Activated CD8-positive, alpha-beta memory T cell treated with anti-CD3 and anti-CD28 coated beads, Interleukin-2, amount 50 U/mL, for 4 hours (primary cell): Measurements from ENCODE around the gene CEP43.

Source experiments
- DNase-seq: peaks from one replicate; pipeline ENCODE4 v3.0.0-alpha.2; 2020

The CEP43 gene

GRCh38 chr6:166999145-166999883, at the start of gene CEP43:
TSS of gene CEP43 (plus strand) at chr6:166999397. CDS start at chr6:166999413, 16 bp downstream.
- DNase-seq, result peak; percentile 90

DNA sequence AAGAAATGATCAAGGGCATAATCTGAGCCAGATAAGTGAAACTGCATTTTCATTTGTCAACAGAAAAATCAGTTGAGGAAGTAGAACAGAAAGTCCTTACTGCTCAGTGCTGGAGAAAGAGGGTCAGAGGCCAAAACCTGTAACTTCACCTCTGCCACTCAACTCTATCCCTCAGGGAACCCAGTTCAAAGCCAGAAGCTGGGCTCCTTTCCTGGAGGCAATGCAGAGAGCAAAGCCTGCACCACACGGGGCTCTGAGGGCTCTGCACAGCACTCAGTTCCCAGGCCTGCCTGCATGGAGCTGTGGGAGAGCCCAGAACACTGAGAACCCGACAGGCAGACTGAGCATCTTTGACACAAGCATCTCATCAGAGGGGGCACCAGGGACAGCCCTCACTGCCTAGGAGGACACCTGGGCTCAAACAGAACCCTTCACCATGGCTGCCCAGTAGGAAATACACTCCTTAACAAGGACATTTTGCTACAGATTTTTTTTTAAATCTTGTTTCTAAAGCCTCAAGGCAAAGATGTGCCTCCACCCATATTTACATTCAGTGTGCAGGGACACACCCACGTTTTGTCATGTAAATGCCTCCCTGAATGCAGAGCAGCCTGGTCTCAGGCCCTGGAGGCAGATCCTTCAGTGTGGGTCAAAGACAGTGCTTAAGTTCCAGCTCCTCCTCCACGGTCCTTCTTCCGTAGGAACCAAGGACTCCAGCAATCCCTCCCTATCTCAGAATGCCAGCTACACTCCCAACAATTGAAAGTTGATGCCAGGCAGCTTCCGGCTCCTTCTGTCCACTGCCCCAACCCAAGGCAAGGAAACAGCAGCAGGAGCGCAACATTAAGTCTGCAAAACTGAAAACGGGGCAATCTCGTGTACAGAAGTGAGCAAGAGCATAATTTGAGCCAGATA, 49.4 kb upstream of the CEP43 start:
- DNase-seq, result no peak

DNA sequence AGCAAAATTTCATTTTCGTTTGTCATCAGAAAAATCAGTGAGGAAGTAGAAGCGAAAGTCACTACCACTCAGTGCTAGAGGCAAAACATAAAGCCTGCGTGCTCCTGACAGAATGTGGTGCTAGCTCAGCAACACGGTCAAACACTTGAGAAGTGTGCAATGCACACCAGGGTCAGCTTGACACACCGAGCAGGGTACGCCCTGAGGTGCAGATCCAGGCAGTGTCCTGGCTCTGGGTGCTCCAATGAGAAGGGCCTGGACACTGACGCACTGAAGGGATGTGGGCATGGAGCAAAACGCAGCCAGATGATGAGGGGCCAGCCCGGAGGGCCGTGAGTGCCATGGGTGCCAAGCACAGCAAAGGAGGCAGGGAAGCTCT, 48.8 kb upstream of the CEP43 start:
- DNase-seq, result no peak

DNA sequence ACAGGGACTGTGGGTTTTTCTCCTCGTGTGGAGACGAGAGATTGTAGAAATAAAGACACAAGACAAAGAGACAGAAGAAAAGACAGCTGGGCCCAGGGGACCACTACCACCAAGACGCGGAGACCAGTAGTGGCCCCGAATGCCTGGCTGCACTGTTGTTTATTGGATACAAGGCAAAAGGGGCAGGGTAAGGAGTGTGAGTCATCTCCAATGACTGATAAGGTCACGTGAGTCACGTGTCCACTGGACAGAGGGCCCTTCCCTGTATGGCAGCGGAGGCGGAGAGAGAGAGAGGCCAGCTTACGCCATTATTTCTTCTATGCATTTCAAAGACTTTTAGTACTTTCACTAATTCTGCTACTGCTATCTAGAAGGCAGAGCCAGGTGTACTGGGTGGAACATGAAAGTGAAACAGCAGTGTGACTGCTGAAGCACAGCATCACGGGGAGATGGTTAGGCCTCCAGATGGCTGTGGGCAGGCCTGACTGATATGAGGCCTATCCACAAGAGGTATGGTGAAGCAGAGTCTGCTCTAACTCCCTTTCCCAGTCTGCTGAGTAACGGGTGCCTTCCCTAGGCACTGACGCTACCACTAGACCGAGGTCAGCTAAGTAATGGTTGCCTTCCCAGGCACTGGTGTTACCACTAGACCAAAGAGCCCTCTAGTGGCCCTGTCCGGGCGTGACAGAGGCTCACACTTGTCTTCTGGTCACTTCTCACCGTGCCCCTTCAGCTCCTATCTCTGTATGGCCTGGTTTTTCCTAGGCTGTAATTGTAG, 48.1 kb upstream of the CEP43 start:
- DNase-seq, result peak; percentile 58

GRCh38 chr6:166951670-166952060, 47.5 kb upstream of the CEP43 start:
- DNase-seq, result no peak

DNA sequence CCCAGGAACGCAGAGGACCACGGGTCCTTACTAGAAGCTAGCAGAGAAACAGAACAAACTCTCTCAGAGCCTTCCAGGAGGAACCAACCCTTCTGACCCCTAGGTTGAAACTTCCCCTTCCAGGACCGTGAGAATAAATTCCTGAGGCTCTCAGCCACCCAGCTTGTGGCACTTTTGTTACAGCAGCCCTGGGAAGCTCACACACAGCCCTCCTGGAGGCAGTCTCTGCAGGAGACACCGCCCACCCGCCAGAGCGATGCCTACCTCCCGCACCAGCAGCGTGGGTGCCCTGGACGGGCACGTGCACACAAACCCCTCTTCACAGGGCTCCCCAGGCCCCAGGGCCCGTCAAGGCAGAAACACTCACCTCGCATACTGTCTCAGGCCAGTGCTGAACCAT, 47.1 kb upstream of the CEP43 start:
- no peak for DNase-seq

GRCh38 chr6:166952567-166953486, 46.4 kb upstream of the CEP43 start:
- DNase-seq, result no peak

DNA sequence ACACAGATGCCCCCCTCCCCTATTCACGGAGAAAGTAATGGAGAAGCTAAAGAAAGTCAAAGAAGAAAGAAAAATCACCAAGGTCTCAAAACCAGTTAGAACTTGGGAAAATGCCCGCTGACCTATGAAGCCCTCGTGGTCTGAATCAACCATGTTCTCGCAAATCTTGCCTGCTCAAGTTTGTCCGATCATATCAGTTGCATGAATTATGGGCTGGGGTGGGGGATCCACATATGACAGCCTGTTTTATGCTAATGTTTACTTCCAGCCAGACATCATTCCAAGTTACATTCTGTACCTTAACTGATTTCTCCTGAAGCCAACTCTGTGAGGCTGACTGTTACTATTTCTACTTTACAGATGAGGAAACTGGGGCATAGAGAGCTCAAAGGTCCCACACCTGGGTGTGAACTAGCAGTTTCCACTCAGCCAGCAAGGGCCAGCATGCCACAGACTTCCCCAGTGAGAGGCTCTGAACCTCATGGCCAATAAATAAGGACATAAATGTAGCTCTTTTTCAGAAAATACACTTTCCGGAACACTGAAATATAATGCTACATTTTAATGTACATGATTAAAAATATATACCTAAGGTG, 45.0 kb upstream of the CEP43 start:
- no peak for DNase-seq

DNA sequence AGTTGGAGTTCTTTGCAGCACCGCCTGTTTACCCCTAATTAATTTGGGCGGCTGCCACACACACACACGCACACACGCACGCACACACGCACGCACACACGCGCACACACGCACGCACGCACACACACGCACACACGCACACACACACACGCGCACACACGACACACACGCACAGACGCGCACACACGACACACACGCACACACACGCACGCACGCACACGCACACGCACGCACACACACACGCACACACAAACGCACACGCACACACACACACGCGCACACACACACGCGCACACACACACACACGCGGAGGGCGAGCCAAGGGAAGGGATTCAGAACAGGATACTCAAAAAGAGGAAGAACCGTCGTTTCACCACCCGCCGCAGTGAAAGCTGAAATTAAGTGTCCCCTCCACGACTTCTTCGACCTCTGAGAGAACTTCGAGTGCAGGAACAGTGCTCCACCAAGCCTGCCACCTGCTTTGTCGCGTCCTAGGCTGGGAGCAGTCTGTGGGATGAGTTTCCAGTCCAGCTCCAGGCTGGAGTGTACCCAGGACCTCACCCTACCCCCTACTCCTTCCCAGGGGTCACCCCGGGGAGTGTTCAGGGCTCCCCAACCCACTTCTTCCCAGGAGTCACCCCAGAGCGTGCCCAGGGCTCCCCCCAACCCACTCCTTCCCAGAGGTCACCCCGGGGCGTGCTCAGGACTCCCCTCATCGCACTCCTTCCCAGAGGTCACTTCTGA, 43.9 kb upstream of the CEP43 start:
- DNase-seq, result peak; percentile 24

DNA sequence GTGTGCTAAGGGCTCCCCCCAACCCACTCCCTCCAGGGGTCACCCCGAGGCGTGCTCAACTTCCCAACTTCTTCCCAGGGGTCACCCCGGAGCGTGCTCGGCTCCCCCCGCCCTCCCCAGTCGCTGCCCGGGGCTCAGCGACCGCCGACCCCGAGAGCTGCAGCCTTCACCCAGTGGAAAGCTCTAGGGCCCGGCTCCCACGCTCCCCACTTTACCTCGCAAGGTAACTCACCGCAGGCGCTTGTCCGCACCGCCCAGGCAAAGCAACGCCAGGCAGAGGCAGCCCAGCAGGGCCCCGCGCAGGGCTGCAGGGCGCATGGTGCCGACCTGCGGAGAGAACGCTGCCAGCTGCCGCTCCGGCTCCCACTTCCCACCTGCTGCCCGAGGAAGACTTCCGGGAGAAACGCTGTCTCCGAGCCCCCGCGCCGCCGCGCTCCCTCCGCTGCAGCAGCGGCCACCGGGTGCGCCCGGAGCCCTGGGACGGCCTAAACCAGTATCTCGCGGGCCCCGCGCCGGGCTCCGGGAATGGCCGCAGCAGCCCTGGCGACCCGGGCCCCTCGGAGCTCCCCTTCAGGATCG, 43.2 kb upstream of the CEP43 start:
- peak; percentile 43 for DNase-seq

- peak; percentile 100 for DNase-seq
Measured at GRCh38 chr6:166956444-166957086, 42.6 kb upstream of the CEP43 start, which contains the start of gene RNASET2. TSS of gene RNASET2 (minus strand) at chr6:166956550. CDS start at chr6:166956182, 368 bp downstream.

DNA sequence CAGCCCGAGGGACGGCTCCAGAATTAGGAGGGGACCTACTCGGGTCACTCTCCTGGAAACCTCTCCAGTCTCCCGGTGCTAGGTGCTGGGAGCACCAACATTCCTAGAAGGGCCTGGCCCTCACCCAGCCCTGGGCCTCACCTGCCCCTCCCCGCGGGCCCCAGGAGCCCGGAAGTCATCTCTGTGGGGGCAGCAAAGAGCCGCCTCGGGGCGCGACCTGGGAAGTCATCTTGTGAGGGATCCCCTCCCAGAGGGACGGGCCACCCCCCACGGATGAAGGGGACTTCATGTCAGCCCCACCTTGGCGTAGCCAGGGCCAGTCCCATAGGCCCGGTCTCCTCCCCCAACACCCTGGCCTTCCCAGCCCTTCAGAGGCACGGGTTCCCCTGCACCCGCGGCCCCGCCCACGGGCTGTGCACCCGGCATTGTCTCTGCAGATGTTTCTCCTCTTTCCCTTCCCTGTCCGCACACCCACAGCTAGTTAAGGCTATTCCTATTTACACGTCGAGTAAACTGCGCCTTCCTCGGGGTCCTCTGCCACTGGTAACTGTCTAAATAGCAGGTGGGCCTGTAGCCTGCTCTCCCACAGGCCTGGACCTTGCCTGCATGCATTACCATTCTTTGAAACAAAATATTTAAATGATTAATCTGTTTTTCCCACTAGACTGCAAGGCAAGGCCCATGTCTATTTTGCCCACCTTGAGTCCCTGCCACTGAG, 42.0 kb upstream of the CEP43 start:
- peak; percentile 50 for DNase-seq

DNA sequence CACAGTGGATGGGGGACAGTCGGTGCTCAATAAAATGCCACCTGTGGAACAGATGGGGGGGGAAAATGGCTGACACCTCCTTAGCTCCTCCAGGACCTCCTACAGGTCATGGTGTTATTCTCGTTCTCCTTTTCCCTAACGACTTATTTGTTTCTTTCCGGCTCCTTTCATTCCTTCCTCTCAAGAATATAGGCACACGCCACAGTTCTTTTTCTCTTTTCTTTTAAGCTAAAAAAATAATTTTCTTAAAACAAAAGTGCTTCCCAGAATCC, 41.5 kb upstream of the CEP43 start:
- no peak for DNase-seq

DNA sequence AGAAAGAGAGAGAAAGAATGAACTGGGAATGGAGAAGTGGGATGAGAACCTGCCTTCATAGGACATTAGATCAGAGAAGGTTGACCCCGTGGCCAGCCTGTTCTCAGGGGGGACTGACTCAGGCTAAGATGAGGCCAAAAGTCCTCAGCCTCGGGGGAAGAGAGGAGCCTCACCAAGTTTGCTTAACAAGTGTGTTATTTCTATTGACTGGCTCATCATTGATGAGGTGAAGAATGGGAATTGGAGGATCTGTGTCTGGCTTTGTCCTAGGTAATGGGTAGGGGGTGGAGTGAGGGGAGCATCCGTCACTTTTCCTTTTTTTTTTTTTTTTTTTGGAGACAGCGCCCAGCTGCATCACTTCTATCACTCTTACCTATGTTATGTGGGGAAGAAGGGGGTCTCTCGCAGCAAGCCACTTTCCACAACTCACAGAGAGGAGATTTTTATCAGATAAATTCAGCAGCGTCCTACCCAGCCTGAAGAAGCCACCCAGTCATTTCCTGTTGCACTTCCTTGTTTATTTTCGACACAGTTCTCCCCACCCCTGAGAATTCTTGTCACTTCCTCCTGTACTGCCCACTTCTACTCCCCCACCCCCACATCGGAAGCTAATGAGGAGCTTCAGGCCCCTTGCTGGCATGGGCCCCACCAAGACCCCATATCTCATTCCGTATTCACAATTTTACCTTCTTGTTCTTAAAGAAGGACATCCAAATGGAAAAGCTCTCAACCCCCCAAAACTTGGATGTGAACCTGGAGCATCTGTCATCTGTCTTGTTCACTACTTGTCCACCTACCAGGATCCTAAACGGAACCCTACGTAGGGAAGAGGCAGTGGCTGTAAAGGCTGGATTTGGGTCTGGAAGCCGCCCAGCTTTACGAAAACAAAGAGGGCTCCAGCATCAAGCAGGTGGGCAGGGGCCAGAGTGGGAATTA, 40.0 kb upstream of the CEP43 start:
- DNase-seq, result peak; percentile 39

- DNase-seq, result no peak
Measured at GRCh38 chr6:166959911-166960608, 39.1 kb upstream of the CEP43 start.

DNA sequence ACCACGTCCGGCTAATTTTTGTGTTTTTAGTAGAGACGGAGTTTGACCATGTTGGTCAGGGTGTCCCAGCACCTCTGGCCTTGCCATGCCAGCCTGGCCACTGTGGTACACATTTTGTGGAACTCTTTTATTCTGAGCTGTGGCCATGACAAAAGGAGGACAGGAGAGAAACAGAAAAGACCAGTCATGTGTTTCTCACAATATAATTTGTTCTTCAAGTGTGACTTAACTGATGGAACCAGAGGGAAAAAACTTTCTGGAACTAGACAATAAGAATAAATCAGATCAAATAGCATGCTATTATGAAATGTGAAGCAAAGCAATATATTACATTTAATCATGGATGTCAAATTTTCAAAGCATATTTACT, 38.6 kb upstream of the CEP43 start:
- DNase-seq, result no peak

- DNase-seq, result no peak
Measured at GRCh38 chr6:166966268-166966667, 32.9 kb upstream of the CEP43 start.
